Cardiac muscle cell (in vitro differentiated cells and primary cell): ENCODE results near the gene GUK1. TPM values are rescaled to one million over a fixed set of nuclear protein-coding genes. Genes with fewer than 3 reads are reported as not detected.
"Not testable (repeated sequence)": the region's sequence is repeated elsewhere in the genome, so short reads cannot be mapped to it uniquely, and the experiment has no call there.

Source experiments
- DNase-seq, 2 donors: peaks; one replicate each; pipeline versions ENCODE4 v3.0.0 to v3.0.0-alpha.2; 2010 to 2017; ENCODE audit warnings: low read depth in 1 of 2, low spot score in 1 of 2
- H3K27ac ChIP-seq: fragments of 200-600 bp; sonication (generic); 2 replicates; pipeline ENCODE4 v1.5.1; 2016
- H3K27me3 ChIP-seq: fragments of 200-600 bp; sonication (generic); 2 replicates; pipeline ENCODE4 v1.6.0; 2016; ENCODE audit warnings: control low read depth
- H3K36me3 ChIP-seq: fragments of 200-600 bp; sonication (generic); 2 replicates; pipeline ENCODE4 v1.5.1; 2016; ENCODE audit warnings: control low read depth
- H3K4me1 ChIP-seq: fragments of 200-600 bp; sonication (generic); 2 replicates; pipeline ENCODE4 v1.8.1; 2017; ENCODE audit warnings: low read depth, mild to moderate bottlenecking, mixed run types
- H3K4me3 ChIP-seq: fragments of 200-600 bp; sonication (generic); 2 replicates; pipeline ENCODE4 v1.5.1; 2016; ENCODE audit warnings: mild to moderate bottlenecking
- H3K9me3 ChIP-seq: fragments of 200-600 bp; sonication (generic); 2 replicates; pipeline ENCODE4 v1.5.1; 2017; ENCODE audit warnings: low read depth, mild to moderate bottlenecking, control low read depth
- CTCF ChIP-seq: IDR thresholded peaks from 2 replicates; pipeline ENCODE4 v1.5.1; 2012; ENCODE audit warnings: low read depth, mild to moderate bottlenecking, low read length
- polyA plus RNA-seq: library from polyadenylated mRNA; unstranded; fragments of >200 nt; fragmentation: Nextera tagmentation; extraction: Ambion mirVana; gene quantifications from 2 replicates; pipeline ENCODE4 v1.2.1, GENCODE V29; 2016
- total RNA-seq: library from RNA; depleted of rRNA; stranded (reverse); fragments of >200 nt; gene quantifications from 2 replicates; pipeline ENCODE4 v1.2.3, GENCODE V29; 2016

Gene GUK1
- total and polyA plus RNA-seq, 2 experiments from 2014 or later, result 354 to 450 TPM

GRCh38 chr1:228110556-228110955 lies 29.5 kb upstream of the GUK1 start:
- no peak overlapping the region for H3K4me3 ChIP-seq
- no peaks in the 10 kb centered on the region for H3K9me3 ChIP-seq
- H3K27ac ChIP-seq, result no peak overlapping the region

GRCh38 chr1:228111315-228111714 lies 28.8 kb upstream of the GUK1 start:
- not testable (repeated sequence) for DNase-seq, H3K4me1 ChIP-seq, H3K36me3 ChIP-seq, H3K27me3 ChIP-seq, H3K9me3 ChIP-seq, H3K27ac ChIP-seq, H3K4me3 ChIP-seq

More at GRCh38 chr1:228110556-228110955, 29.5 kb upstream of the GUK1 start:
- Histone ChIP-seq H3K36me3 (peaks cover 2% of the 10 kb centered on the region), H3K4me1 (no peaks in the 10 kb centered on the region), H3K27me3 (no peaks in the 10 kb centered on the region)
- DNase-seq, result no peak
- no peak for TF ChIP-seq CTCF

- H3K27ac ChIP-seq, result no peak overlapping the region
- no peaks in the 10 kb centered on the region for H3K27me3 ChIP-seq
- no peak for DNase-seq
- no peak overlapping the region for H3K4me3 ChIP-seq
- no peaks in the 10 kb centered on the region for H3K9me3 ChIP-seq
- no peak for TF ChIP-seq CTCF
- no peaks in the 10 kb centered on the region for H3K4me1 ChIP-seq
- no peaks in the 10 kb centered on the region for H3K36me3 ChIP-seq
These were observed 27.9 kb upstream of the GUK1 start for GRCh38 chr1:228112167-228112566.

- Histone ChIP-seq H3K27ac (no peak overlapping the region), H3K9me3 (no peaks in the 10 kb centered on the region), H3K36me3 (no peaks in the 10 kb centered on the region), H3K27me3 (no peaks in the 10 kb centered on the region), H3K4me3 (no peak overlapping the region), H3K4me1 (no peaks in the 10 kb centered on the region)
- no peak for DNase-seq
- no peak for TF ChIP-seq CTCF
These were observed 27.5 kb upstream of the GUK1 start for GRCh38 chr1:228112617-228113016.

GRCh38 chr1:228114827-228115226 lies 25.3 kb upstream of the GUK1 start:
- DNase-seq, result no peak
- H3K4me1 ChIP-seq, result no peaks in the 10 kb centered on the region
- no peaks in the 10 kb centered on the region for H3K36me3 ChIP-seq
- TF ChIP-seq CTCF, result no peak
- H3K4me3 ChIP-seq, result no peak overlapping the region
- no peaks in the 10 kb centered on the region for H3K27me3 ChIP-seq
- no peak overlapping the region for H3K27ac ChIP-seq
- no peaks in the 10 kb centered on the region for H3K9me3 ChIP-seq

GRCh38 chr1:228117335-228117734 lies 22.7 kb upstream of the GUK1 start:
- TF ChIP-seq CTCF, result no peak
- H3K4me1 ChIP-seq, result no peaks in the 10 kb centered on the region
- no peak overlapping the region for H3K4me3 ChIP-seq
- DNase-seq, result no peak
- H3K36me3 ChIP-seq, result no peaks in the 10 kb centered on the region
- H3K27me3 ChIP-seq, result no peaks in the 10 kb centered on the region
- H3K27ac ChIP-seq, result no peak overlapping the region
- H3K9me3 ChIP-seq, result no peaks in the 10 kb centered on the region
